ENCODE measurements around the gene TBX15.

- TF ChIP-seq CTCF (IDR thresholded peaks at IDR 0.05; ENCODE audit: low read depth, low read length, poor library complexity, severe bottlenecking) (no peak), EZH2phosphoT487 (IDR thresholded peaks at IDR 0.05; ENCODE audit: borderline replicate concordance, low read length) (no peak)
Observed at GRCh38 chr1:118902299-118902698, 85.8 kb downstream of the TBX15 start.
